ENCODE results near the gene EXOSC1.
A peak's percentile ranks its signal among the peaks of the same experiment; 100 is the strongest.
"Not testable (repeated sequence)": the region's sequence is repeated elsewhere in the genome, so short reads cannot be mapped to it uniquely, and the experiment has no call there.

Gene EXOSC1

GRCh38 chr10:97456686-97457065 is 10.9 kb upstream of the EXOSC1 start:
- DNase-seq, result no peak

GRCh38 chr10:97456034-97456685 is 10.4 kb upstream of the EXOSC1 start:
- no peak for DNase-seq

- no peak for DNase-seq
Measured at GRCh38 chr10:97454330-97455036, 8.7 kb upstream of the EXOSC1 start.

- no peak for DNase-seq
Measured at GRCh38 chr10:97452352-97452751, 6.5 kb upstream of the EXOSC1 start.

GRCh38 chr10:97451605-97452004 is 5.8 kb upstream of the EXOSC1 start:
- DNase-seq, result no peak

DNA sequence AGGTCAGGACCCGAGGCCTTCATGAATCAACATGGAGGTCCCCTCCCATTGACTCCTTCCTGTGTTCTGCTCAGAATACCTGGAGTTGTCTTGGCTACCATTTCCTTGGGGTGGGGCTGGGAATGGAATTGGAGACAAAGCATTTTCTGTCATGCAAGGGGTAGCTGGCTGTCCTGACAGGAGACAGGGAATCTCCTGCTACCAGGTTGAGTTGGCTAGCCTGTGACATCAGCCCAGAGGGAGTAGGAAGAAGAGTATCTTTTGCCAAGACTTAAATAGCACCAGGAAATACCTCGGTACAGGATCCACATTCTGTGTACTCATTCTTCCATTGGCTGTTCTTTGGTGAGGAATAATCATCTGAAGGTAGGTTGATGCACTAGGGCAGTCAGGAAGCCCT is 5.0 kb upstream of the EXOSC1 start:
- no peak for DNase-seq

DNA sequence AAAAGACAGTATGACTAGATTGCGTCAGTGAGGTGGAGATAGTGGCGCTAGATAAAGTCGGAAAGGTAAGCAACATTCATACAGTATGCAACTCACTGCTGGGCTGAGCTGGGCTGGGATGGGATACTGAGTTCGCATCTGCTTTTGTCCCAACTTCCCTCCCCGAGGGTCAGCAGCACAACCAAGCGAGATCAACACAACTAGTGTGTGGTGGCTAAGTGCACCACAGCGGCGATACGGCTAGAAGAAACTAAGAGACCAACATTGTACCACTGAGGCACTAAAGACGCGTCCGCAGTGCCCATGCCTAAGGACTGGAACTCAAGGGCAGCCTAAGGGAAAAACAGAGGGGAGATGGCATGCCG is 467 bp downstream of the EXOSC1 start:
- no peak for DNase-seq

GRCh38 chr10:97444212-97444611 is 1.6 kb downstream of the EXOSC1 start:
- DNase-seq, result no peak

- DNase-seq, result no peak
Measured at GRCh38 chr10:97442277-97442676, 3.5 kb downstream of the EXOSC1 start.

DNA sequence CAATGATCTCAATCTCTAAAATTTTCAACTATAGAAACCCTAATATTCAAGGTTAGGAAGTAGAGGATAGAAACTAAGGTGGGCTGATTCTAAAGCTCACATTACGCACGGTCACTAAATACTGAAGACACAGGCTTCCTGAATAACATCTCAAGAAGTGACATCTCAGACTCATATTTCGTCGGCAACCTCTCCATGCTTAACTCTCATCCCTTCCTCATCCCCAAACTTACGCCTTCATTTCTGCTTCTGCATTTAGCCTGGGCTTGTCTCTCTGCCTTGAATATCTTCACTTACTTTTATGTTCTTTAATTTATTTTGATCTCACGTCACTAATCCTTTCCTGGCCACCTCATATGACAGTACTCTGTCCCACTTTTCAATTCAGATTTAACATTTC is 10.6 kb downstream of the EXOSC1 start:
- DNase-seq, result no peak

DNA sequence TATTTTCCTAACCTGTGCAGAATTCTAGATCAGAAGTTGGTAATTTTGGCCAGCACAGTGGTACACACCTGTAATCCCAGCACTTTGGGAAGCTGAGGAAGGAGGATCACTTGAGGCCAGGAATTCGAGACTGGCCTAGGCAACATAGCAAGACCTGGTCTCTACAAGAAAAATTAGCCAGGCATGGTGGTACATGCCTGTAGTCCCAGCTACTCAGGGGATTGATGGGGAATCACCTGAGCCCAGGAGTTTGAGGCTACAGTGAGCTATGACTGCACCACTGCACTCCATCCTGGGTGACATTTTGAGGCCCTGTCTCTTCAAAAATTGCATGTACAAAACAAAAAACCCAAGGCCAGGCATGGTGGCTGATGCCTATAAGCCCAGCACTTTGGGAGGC is 11.2 kb downstream of the EXOSC1 start:
- no peak for DNase-seq

DNA sequence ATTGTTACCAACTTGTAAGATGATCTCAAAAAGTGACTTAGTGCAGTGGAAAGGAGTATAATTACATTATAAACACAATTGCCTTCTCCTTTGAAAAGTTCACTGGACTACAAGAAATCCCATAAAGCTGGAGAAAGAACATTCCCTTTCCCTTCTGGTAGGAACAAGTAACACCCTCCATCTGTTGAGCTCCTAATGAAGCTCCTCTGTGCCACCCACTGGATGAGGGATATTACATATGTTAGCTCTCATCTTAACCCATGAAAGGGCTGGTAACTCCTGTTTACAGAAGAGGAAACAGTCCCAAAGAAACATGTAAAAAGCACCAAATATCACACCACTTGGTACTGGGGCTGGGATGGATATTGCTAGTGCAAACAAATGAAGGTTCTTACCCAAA is 11.8 kb downstream of the EXOSC1 start:
- no peak for DNase-seq

- DNase-seq, result no peak
Measured at GRCh38 chr10:97428572-97428981, 17.2 kb downstream of the EXOSC1 start.

GRCh38 chr10:97427571-97428179 is 18.1 kb downstream of the EXOSC1 start:
- DNase-seq, result no peak

DNA sequence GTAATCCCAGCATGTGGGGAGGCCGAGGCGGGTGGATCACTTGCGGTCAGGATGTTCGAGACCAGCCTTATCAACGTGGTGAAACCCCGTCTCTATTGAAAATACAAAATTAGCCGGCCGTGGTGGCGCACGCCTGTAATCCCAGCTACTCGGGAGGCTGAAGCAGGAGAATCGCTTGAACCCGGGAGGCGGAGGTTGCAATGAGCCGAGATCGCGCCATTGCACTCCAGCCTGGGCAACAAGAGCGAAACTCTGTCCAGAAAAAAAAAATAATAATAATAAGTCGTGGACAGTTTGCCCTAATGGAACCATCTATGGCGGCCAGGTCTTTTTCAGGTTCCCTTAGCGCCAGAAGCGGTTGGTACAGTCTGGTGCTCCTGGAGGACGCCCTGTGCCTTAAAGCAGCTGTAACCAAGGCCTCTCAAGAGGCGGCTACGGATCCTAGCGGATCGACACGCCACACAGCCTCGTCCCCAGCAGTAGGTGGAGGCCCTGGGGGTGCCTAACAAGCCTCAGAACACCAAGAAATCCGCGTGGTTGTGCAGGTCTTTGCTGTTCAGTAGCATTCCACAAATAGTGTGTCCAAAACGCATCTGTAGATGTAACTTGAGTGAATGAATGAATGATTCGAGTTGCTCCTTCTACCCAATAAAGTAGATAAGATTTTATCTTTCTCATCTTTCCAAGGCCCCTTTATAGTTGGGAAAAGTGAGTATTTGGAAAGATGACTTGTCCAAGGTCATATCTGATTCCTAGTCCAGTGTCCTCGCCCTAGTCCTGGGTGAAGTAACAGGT is 18.8 kb downstream of the EXOSC1 start:
- no peak for DNase-seq

DNA sequence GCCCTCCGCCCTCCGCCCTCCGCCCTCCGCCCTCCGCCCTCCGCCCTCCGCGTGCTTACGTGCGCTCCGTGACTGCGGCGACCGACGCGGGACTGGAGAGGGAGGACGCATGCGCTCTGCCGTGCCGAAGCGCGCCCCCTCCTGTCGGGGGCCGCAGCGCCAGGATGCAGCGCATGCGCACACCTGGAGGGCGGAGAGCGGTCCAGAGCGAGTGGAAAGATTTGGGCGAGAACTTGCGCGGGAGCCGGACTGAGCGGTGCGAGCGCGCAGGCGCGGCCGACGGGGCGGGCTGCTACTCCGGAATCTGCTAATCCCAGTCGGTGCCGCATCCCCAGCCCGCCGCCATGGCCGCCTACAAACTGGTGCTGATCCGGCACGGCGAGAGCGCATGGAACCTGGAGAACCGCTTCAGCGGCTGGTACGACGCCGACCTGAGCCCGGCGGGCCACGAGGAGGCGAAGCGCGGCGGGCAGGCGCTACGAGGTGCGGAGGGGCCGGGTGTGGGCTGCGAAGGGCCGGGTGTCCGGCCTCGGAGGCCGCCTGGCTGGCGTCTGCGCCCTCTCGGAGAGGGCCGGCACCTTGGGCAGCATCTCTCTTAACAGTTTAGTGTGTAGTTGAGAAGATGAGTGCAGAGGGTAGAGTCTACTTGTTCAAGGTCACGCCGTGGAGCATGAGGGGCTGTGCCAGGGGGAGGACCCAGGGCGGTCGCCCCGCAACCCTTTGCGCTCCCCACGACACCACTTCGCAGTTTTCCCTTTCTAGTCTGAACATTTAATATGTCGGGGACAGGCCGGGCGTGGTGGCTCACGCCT is 19.6 kb downstream of the EXOSC1 start, which contains the start of gene PGAM1:
TSS of gene PGAM1 (plus strand) at position 228 of the 812 bp plus-strand sequence. CDS start at position 345, 117 bp downstream.
- DNase-seq, result peak; percentile 95

DNA sequence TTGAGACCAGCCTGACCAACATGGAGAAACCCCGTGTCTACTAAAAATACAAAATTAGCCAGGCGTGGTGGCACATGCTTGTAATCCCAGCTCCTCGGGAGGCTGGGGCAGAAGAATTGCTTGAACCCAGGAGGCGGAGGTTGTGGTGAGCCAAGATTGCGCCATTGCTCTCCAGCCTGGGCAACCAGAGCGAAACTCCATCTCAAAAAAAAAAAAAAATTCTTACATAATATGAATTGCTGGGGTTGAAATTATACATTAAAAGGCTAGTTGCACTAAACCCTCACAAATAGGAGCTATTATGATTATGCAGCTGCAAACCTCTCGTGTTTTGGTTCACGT is 22.1 kb downstream of the EXOSC1 start:
- DNase-seq, result not testable (repeated sequence)

GRCh38 chr10:97416565-97416964 is 29.2 kb downstream of the EXOSC1 start:
- no peak for DNase-seq

DNA sequence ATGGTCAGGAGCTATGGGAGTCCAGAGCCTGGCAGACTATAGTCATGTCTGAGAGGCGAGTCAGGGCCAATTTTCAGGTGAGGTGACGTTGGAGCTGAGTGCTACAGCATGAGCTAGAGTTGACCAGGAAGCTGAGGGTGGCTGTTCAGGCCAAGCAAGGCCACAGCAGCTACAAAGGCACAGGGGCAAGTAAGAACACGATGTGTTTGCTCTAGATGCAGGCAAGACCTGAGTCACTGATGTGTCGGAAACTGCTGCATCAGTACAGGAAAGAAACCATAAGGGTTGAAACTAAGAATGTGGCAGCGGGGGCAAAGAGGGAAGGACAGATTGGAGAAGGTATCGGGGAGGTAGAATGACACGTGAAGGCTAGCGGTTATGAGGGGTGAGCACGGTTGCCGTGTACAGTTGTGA is 32.9 kb downstream of the EXOSC1 start:
- DNase-seq, result no peak

DNA sequence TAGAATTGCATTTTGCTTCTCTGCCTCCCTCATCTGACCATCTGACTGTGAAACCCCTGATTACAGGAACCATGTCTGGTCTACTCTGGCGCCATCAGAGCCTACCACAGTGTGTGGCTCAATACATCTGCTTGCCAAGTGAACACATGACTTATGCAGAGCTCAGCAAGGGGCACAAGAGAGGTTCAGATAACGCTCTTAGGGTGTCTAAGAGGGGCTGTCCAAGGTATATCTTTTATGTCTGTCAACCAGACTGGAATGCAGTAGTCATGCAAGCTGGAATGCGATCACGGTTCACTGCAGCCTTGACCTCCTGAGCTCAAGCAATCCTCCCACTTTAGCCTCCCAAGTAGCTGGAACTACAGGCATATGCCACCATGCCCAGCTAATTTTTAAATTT is 34.4 kb downstream of the EXOSC1 start:
- DNase-seq, result no peak

DNA sequence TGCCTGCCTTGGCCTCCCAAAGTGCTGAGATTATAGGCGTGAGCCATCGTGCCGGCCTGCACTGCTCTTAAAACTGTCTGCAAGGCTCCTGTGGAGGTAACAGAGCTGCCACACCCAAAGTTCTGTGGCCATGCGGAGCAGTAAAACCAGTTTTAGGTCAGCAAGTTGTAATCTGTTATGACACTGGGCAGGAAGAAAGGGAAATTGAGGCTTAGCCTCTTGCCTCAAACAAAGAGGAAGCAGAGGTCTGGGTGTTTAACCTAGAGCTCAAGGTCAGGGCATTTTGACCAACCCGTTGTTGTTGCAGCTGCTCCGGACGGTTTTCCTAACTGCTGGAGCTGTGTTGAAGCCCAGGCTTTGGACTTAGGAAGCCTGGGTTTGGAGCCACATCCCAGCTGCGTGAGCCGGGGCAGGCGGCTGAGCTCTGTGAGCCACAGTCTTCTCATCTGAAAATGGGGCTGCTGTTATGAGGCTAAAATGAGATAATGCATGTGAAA is 37.3 kb downstream of the EXOSC1 start:
- DNase-seq, result no peak

- no peak for DNase-seq
Measured at GRCh38 chr10:97407952-97408248, 37.9 kb downstream of the EXOSC1 start.

Measured in GOT3 (cell line).